Keratinocyte (primary cell): ENCODE data around the gene IGFALS. TPM values are rescaled to one million over a fixed set of nuclear protein-coding genes. Genes with fewer than 3 reads are reported as not detected.
A peak's percentile ranks its signal among the peaks of the same experiment; 100 is the strongest.

Experiments
- DNase-seq: peaks from one replicate; pipeline ENCODE4 v3.0.0-alpha.2; 2011; ENCODE audit warnings: low read depth, missing footprints, low spot score
- FAIRE-seq: peaks from 2 replicates; lab custom pipeline; 2011; peaks lifted over from hg19 to GRCh38; lab: Jason Lieb, UNC
- H2AFZ ChIP-seq: 2 replicates; pipeline ENCODE4 v1.6.0; 2012; ENCODE audit warnings: low read length, control low read depth, inconsistent platforms; ENCODE audit not compliant: control insufficient read depth
- H3K27ac ChIP-seq: 2 replicates; pipeline ENCODE4 v1.5.1; 2011; ENCODE audit warnings: low read length; ENCODE audit not compliant: control insufficient read depth, insufficient read depth
- H3K27me3 ChIP-seq: 3 replicates; pipeline ENCODE4 v1.6.0; 2011; ENCODE audit warnings: low read length; ENCODE audit not compliant: control insufficient read depth, insufficient read depth; ENCODE audit errors: extremely low read depth
- H3K36me3 ChIP-seq, 2 experiments: 2 replicates in 1 of 2; 3 replicates in 1 of 2; pipeline ENCODE4 v1.5.1; 2011; ENCODE audit warnings: low read length in 2 of 2, mild to moderate bottlenecking in 1 of 2; ENCODE audit not compliant: control insufficient read depth in 2 of 2, insufficient read depth in 2 of 2; ENCODE audit errors: extremely low read depth in 1 of 2
- H3K4me1 ChIP-seq: 3 replicates; pipeline ENCODE4 v1.5.1; 2011; ENCODE audit warnings: low read length; ENCODE audit not compliant: control insufficient read depth, insufficient read depth; ENCODE audit errors: extremely low read depth
- H3K4me2 ChIP-seq: 3 replicates; pipeline ENCODE4 v1.6.0; 2011; ENCODE audit warnings: low read depth, low read length; ENCODE audit not compliant: control insufficient read depth, insufficient read depth; ENCODE audit errors: extremely low read depth
- H3K4me3 ChIP-seq, 3 experiments: fragments of 200-600 bp in 1 of 3; sonication (generic) in 1 of 3; 2 replicates in 2 of 3; 3 replicates in 1 of 3; pipeline ENCODE4 v1.5.1; 2011 to 2016; ENCODE audit warnings: low read length in 3 of 3, mild to moderate bottlenecking in 3 of 3, control low read depth in 2 of 3, inconsistent platforms in 1 of 3, low read depth in 1 of 3, mixed read lengths in 1 of 3, mixed run types in 1 of 3, moderate library complexity in 1 of 3; ENCODE audit not compliant: control insufficient read depth in 2 of 3, insufficient read depth in 2 of 3; ENCODE audit errors: extremely low read depth in 1 of 3
- H3K79me2 ChIP-seq: 2 replicates; pipeline ENCODE4 v1.6.0; 2012; ENCODE audit warnings: low read length; ENCODE audit not compliant: control insufficient read depth, insufficient read depth
- H3K9ac ChIP-seq: 3 replicates; pipeline ENCODE4 v1.6.0; 2011; ENCODE audit warnings: low read length; ENCODE audit not compliant: control insufficient read depth, insufficient read depth; ENCODE audit errors: extremely low read depth
- H3K9me1 ChIP-seq: 3 replicates; pipeline ENCODE4 v1.6.0; 2011; ENCODE audit warnings: low read length; ENCODE audit not compliant: control insufficient read depth, insufficient read depth; ENCODE audit errors: extremely low read depth
- H3K9me3 ChIP-seq: 2 replicates; pipeline ENCODE4 v1.5.1; 2012; ENCODE audit warnings: low read depth, low read length; ENCODE audit not compliant: control insufficient read depth
- H4K20me1 ChIP-seq: 3 replicates; pipeline ENCODE4 v1.6.0; 2011; ENCODE audit warnings: low read length; ENCODE audit not compliant: control insufficient read depth, insufficient read depth; ENCODE audit errors: extremely low read depth
- CTCF ChIP-seq, 3 experiments: IDR thresholded peaks in 1 of 3; conservative IDR thresholded peaks in 1 of 3; optimal IDR thresholded peaks in 1 of 3; 2 replicates in 2 of 3; 3 replicates in 1 of 3; pipeline versions ENCODE3 to v1.5.1; 2011; ENCODE audit warnings: low read length in 3 of 3, mild to moderate bottlenecking in 3 of 3, moderate library complexity in 2 of 3, control low read depth in 1 of 3, inconsistent platforms in 1 of 3; ENCODE audit not compliant: insufficient read depth in 2 of 3; ENCODE audit errors: extremely low read depth in 1 of 3
- EZH2 ChIP-seq: IDR thresholded peaks from one replicate; pipeline ENCODE4 v1.6.1; 2012; ENCODE audit warnings: inconsistent platforms, mild to moderate bottlenecking, low read length, moderate library complexity
- dilution Hi-C: fragments of 300-500 bp; cut with MboI; formaldehyde crosslinking; loops from one replicate; pipeline ENCODE4 v1.7.0; 2020; ENCODE audit warnings: low sequenced_read_pairs; ENCODE audit not compliant: extremely low pct_ligation_motif_present
- polyA plus RNA-seq, 5 experiments: library from polyadenylated mRNA; depleted of rRNA in 3 of 5; stranded (reverse) in 3 of 5; stranded (forward) in 1 of 5; unstranded in 1 of 5; fragments of >200 nt; gene quantifications; 1 replicate in 1 of 5; 2 replicates in 3 of 5; 3 replicates in 1 of 5; pipeline versions ENCODE4 v1.2.1 to v1.2.3, GENCODE V29; 2011 to 2012; ENCODE audit warnings: missing spikeins in 2 of 5, low read depth in 1 of 5, low replicate concordance in 1 of 5

The IGFALS gene
- polyA plus RNA-seq, 1 donor (not counting 4 experiments of a cell fraction or from before 2014, with no cell fraction given), result not detected

- H3K27ac ChIP-seq, result no peak overlapping the region
Observed at GRCh38 chr16:1812732-1813163, 19.2 kb upstream of the IGFALS start.

GRCh38 chr16:1810536-1810935 lies 17.0 kb upstream of the IGFALS start:
- dilution Hi-C loops, result no loop called here
- no peak overlapping the region for H2AFZ ChIP-seq
- H4K20me1 ChIP-seq, result no peaks in the 10 kb centered on the region
- no peak overlapping the region for H3K27ac ChIP-seq
- H3K9me3 ChIP-seq, result no peaks in the 10 kb centered on the region
- no peaks in the 10 kb centered on the region for H3K4me1 ChIP-seq
- no peak overlapping the region for H3K9ac ChIP-seq
- DNase-seq (no peak), FAIRE-seq (no peak)
- peaks cover 0 to 5% of the 10 kb centered on the region in 2 experiments for H3K36me3 ChIP-seq
- no peaks in the 10 kb centered on the region for H3K79me2 ChIP-seq
- H3K9me1 ChIP-seq, result no peaks in the 10 kb centered on the region
- no peak for TF ChIP-seq EZH2
- TF ChIP-seq CTCF (optimal IDR thresholded peaks at IDR 0.05 in 1 of 3, IDR thresholded peaks at IDR 0.05 in 1 of 3, conservative IDR thresholded peaks at IDR 0.05 in 1 of 3; ENCODE audit: extremely low read depth in 1 of 3, insufficient read depth in 2 of 3, low read length in 3 of 3), result no peak
- no peak overlapping the region for H3K4me2 ChIP-seq
- no peaks in the 10 kb centered on the region for H3K27me3 ChIP-seq
- H3K4me3 ChIP-seq, result no peak overlapping the region

More at GRCh38 chr16:1812732-1813163, 19.2 kb upstream of the IGFALS start:
- dilution Hi-C loops, result no loop called here
- peak; percentile 61 to 80 (median 73) for TF ChIP-seq CTCF (optimal IDR thresholded peaks at IDR 0.05 in 1 of 3, IDR thresholded peaks at IDR 0.05 in 1 of 3, conservative IDR thresholded peaks at IDR 0.05 in 1 of 3; ENCODE audit: extremely low read depth in 1 of 3, insufficient read depth in 2 of 3, low read length in 3 of 3)
- no peak for TF ChIP-seq EZH2
- no peak overlapping the region for H3K9ac ChIP-seq
- DNase-seq (no peak), FAIRE-seq (no peak)
- H3K36me3 ChIP-seq, result peaks cover 0 to 13% of the 10 kb centered on the region in 2 experiments
- no peaks in the 10 kb centered on the region for H3K79me2 ChIP-seq
- no peaks in the 10 kb centered on the region for H3K27me3 ChIP-seq
- H3K4me1 ChIP-seq, result no peaks in the 10 kb centered on the region
- H3K4me2 ChIP-seq, result no peak overlapping the region
- H3K9me3 ChIP-seq, result no peaks in the 10 kb centered on the region
- H3K4me3 ChIP-seq, result no peak overlapping the region
- no peak overlapping the region for H2AFZ ChIP-seq
- H4K20me1 ChIP-seq, result no peaks in the 10 kb centered on the region
- no peaks in the 10 kb centered on the region for H3K9me1 ChIP-seq
